HG03565 (cell line): ENCODE data around the gene ELN.

Source experiments
- ATAC-seq: cut with Tn5 transposase; IDR thresholded peaks from one replicate; pipeline ENCODE4 v1.9.1; 2021; ENCODE audit warnings: mild to moderate bottlenecking, moderate library complexity; ENCODE audit not compliant: unreplicated experiment

The ELN gene

GRCh38 chr7:74023092-74023536, 4.9 kb upstream of the ELN start:
- no peak for ATAC-seq

- ATAC-seq, result no peak
Observed at GRCh38 chr7:74023786-74024185, 4.2 kb upstream of the ELN start.

- ATAC-seq, result no peak
Observed at GRCh38 chr7:74025146-74025545, 2.8 kb upstream of the ELN start.

DNA sequence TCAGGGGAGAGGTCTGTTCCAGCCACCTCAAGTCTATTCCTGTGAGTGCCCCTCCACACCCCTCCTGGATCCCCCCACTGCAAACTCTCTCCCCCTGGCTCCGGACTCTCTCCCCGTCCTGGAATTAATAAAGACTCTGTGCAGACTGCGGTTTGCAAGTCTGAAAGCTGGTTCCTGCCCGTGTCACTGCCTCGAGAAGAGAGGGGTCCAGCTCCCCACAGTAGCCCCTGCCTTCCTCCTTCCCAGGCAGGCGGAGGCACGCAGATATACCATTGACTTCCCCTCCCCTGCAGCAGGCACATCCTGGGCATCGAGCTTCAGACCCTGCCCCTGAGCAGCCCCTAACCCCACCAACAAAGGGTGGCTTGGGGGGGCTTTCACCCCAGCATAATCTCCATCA, 2.2 kb upstream of the ELN start:
- ATAC-seq, result no peak

DNA sequence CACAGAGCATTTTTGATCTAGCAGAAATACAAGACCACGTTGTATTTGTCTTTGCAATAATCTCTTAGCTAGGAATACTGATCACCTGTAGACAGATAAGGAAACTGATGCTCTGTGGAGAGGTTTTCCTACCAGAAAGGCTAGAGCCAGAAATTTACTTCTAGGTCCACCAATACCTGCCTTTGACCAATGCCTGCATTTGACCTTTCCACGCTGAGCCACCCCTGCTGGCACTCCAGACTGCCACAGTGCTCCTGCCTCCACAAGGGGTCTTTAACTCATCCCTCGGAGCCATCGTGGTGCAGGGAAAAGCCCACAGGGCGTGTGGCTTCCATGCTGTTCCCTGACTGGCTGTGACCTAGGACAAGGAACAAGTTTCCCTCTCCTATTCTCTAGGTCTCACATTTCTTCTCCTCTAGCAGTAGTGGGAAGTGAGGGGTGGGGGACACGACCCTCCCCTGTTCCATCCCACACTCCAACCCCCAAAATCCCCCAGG, 1.5 kb upstream of the ELN start:
- ATAC-seq, result no peak

DNA sequence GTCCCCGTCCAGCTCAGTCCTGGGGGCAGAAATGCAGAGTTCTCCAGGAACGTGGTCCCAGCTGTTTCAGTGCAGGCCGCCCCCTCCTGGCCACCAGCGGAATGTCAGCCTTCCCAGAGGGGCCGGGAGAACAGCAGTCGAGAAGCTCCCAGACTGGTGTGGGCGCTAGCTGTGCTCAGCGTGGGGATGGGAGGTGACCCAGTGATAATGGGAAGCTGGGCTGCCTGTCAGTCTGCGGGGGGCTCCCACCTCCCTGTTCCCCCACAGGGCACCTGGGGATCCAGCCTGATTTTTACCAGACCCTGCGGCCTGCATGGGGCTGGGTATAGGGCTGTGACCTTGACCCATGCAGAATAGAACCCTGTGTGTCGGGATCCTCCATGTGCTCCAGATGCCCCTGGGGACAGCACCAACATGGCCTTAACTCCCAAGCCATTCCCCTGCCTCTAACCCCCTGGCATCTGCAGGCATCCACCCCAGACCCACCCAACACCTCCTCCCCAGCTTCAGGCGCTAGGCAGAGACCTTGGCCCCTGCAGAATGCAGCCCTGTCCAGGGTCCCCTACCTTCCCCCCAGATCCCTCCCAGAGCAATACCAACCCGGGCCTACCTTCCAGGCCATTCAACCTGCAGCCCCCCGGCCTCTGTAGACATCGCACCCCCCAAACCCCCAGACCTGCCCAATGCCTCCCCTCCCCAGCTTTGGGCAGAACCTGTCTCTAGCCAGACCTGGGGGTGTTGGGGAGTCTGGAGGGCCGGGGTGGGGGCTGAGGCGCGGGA, 880 bp upstream of the ELN start:
- no peak for ATAC-seq

- no peak for ATAC-seq
Observed at GRCh38 chr7:74028321-74028838, 407 bp downstream of the ELN start.

DNA sequence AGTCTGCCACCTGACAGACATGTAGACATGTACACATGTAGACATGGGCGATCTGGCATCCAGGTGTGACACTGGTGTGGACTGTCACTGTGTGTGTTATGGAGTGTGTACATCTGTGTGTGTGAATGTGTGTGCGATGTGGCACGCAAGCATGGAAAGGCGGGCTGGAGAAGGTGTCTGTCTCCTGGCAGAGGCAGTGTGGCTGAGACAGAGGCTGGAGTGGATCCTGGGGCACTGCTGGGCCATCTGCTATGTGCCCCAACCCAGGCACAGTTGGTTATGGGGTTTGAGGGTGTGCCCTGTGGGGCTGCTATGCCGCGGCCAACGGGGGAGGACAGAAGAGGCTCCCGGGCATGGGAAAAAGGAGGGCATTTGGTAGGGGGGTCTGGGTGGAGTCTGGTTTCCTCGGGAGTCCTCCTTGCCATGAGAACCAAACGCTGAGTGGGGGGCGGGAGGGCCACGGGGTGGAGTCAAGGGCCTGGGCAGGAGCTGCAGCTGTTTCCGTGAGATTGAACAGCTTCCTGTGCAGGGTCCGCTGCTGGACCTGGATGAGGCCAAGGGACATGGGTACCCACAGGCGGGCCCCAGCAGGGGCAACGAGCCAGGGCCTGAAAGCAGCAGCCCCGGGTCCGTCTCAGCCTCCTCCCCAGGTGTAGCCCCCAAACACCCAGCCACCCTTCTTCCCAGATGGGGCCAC, 1.3 kb downstream of the ELN start:
- ATAC-seq, result no peak

DNA sequence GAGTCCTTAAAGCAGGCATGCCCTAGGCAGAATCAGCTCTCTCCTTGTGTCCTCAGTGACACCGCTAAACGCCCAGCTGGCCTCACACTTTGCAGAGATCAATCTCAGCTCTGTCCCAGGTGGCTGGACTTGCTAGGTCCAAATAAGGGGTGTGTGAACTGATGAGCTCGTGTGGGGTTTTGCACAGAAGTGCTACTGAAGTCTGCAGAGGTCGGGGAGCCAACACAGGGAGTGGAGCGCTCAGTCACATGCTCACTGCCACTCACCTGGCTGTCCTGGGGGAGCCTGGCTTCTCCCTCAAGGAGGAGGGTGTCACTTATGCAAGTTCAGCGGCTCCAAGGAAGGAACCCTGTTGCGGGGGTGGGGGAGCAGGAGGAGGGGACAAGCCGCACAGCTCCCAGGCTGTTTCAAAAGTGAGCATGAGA, 2.0 kb downstream of the ELN start:
- ATAC-seq, result no peak

DNA sequence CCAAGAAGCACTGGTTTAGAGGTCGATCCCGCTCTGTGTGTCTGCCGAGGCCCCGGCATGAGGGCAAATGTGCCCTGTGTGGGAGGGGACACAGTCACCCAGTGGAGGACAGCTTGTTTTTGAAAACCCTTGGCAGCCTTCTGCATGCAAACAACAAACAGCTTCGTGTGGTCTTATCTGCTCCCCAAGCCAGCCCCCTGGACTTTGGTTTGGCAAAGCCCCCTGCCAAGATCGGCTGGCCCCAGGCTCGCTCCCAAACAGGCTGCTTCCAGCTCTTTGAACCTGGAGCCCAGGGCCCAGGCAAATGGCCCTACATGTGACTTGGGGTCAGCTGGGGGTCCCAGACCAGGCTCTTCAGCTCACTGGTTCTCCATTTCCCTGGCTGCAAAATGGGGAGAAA, 2.9 kb downstream of the ELN start:
- ATAC-seq, result no peak

DNA sequence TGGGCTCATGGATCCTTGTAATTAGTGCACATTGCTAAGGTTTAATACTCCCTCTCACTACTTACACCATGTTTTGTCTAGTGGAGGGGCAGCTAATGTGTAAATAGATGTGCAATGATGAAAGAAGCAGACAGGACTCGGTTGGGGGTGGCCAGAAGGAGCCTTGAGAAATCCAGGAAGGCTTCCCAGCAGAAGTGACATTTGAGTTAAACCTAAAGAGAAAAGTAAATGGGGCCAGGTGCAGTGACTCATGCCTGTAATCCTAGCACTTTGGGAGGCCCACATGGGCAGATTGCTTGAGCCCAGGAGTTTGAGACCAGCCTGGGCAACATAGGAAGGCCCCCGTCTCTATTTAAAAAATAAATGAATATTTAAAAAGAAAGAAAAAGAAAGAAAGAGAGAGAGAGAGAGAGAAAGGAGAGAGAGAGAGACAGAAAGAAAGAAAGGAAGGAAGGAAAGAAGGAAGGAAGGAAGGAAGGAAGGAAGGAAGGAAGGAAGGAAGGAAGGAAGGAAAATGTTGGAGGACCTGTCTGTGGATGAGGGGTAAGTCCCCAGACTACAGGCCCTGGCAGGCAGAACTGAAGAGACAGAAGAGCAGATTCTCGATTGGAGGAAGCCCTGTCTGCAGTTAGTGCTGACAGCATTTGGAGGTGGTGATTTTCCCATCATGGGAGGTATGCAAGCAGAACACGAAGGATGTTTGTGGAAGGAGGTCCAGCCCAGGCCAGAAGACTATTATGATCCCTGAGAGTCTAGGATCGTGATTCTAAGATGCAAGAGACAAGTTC, 3.6 kb downstream of the ELN start:
- no peak for ATAC-seq

- no peak for ATAC-seq
Observed at GRCh38 chr7:74032191-74032490, 4.2 kb downstream of the ELN start.

GRCh38 chr7:74032624-74033371, 4.8 kb downstream of the ELN start:
- ATAC-seq, result no peak

GRCh38 chr7:74033372-74034311, 5.7 kb downstream of the ELN start:
- no peak for ATAC-seq

DNA sequence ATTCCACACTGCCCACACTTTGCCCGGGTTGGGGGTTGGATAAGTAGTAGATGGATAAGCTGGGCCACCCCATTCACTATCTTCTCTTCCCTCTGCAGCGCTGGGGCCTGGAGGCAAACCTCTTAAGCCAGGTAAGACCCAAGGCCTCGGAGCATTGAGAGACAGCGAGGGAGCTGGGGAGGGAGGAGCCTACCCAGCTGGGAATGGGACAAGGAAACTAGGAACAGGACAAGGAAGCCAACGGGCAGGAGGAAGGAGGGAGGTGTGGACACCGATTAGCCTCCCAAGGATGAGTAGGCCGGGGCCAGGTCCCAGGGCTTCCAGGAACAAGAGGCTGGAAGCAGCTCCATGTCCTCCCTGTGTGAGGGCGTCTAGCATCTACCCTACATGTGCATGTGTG, 9.6 kb downstream of the ELN start:
- no peak for ATAC-seq

GRCh38 chr7:74038194-74038961, 10.4 kb downstream of the ELN start:
- no peak for ATAC-seq

DNA sequence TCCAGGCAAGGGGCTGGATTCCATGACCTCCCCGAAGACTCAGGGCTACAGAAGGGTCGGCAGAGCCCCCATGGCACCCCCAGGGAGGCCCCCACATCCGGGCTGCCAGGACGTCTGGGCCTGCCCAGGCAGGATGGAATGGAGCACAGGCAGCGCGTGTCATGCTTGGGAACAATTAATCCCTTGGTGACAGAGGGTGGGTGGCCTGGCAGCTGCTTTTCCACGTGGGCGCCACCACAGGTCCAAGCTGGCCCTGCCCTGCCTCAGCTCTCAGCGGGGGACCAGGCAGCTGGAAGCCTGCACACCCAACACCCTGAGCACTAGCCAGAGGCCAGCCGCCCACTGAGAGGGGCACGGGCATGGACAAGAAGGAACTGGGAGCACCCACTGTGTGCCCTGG, 11.4 kb downstream of the ELN start:
- ATAC-seq, result no peak

GRCh38 chr7:74040101-74040790, 12.3 kb downstream of the ELN start:
- no peak for ATAC-seq
